ENCODE measurements around the gene PFKFB4. TPM values are rescaled to one million over a fixed set of nuclear protein-coding genes. Genes with fewer than 3 reads are reported as not detected.

The PFKFB4 gene
- total RNA-seq, 1 experiment from 2014 or later = 20.3 TPM

DNA sequence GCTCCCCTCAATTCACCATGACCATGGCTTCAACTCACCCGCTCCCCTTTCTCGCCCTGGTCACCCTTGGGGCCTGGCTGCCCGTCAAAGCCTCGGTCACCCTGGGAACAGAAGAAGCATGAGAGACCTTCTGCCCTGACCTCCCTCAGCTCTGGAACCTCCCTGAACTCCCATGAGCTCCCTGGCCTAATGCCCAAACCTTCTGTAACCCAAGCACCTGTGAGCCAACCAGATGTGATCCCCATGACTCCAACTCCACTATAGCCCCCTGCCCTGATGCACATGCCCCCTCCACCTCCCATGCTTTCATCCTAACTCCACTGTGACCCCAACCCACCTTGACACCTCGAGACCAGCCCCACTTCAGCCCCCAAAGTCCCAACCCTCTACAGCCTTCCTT, 10.5 kb upstream of the PFKFB4 start:
- CTCF ChIA-PET = interaction anchor here (1.0 kb wide), 1 partner anchor 9 kb away, joined by 3 read pairs; no protein-coding TSS in a partner anchor
- H3K27me3 ChIP-seq (ENCODE audit: insufficient read depth, low read length) = no peaks in the 10 kb centered on the region
- DNase-seq (ENCODE audit: low read depth, low spot score) = no peak
- H3K4me3 ChIP-seq (replicated peaks in 1 of 2; ENCODE audit: low read depth in 1 of 2, low read length in 2 of 2) = no peak overlapping the region
- no peaks in the 10 kb centered on the region for H3K9me2 ChIP-seq (ENCODE audit: insufficient read depth)
- intact Hi-C loops (cut with micrococcal nuclease) = no loop called here
- no peaks in the 10 kb centered on the region for H3K9me3 ChIP-seq (ENCODE audit: control insufficient read depth in 1 of 2, insufficient read depth in 1 of 2, low read depth in 1 of 2, low read length in 2 of 2)
- peaks cover 35 to 51% of the 10 kb centered on the region in 2 experiments for H3K4me1 ChIP-seq (ENCODE audit: control insufficient read depth in 1 of 2, insufficient read depth in 2 of 2, low read length in 2 of 2)
- H3K27ac ChIP-seq (ENCODE audit: low read depth, low read length) = no peak overlapping the region; the same call in 1 of the 2 replicates
- H3K4me2 ChIP-seq (ENCODE audit: low read length) = no peak overlapping the region
- RAD21 ChIA-PET (ENCODE audit: low non-redundant PET in 1 of 2, low total read pairs in 2 of 2, uncharacterized antibody in 2 of 2, unreplicated experiment in 2 of 2) = no interaction called here
- H3K9ac ChIP-seq (ENCODE audit: low read length) = no peak overlapping the region
- no peaks in the 10 kb centered on the region for H3K79me2 ChIP-seq (ENCODE audit: insufficient read depth, low read length)
- no TSS peak for BruUV-seq (replicated peaks)
- no peaks in the 10 kb centered on the region for H3K36me3 ChIP-seq (ENCODE audit: control insufficient read depth in 1 of 2, insufficient read depth in 2 of 2, low read length in 2 of 2)
- TF ChIP-seq SRF (IDR thresholded peaks at IDR 0.05; ENCODE audit: low read depth) = no peak
- no peak for TF ChIP-seq EGR1 (IDR thresholded peaks at IDR 0.05; ENCODE audit: low read depth)
- TF ChIP-seq, protein P1, sequence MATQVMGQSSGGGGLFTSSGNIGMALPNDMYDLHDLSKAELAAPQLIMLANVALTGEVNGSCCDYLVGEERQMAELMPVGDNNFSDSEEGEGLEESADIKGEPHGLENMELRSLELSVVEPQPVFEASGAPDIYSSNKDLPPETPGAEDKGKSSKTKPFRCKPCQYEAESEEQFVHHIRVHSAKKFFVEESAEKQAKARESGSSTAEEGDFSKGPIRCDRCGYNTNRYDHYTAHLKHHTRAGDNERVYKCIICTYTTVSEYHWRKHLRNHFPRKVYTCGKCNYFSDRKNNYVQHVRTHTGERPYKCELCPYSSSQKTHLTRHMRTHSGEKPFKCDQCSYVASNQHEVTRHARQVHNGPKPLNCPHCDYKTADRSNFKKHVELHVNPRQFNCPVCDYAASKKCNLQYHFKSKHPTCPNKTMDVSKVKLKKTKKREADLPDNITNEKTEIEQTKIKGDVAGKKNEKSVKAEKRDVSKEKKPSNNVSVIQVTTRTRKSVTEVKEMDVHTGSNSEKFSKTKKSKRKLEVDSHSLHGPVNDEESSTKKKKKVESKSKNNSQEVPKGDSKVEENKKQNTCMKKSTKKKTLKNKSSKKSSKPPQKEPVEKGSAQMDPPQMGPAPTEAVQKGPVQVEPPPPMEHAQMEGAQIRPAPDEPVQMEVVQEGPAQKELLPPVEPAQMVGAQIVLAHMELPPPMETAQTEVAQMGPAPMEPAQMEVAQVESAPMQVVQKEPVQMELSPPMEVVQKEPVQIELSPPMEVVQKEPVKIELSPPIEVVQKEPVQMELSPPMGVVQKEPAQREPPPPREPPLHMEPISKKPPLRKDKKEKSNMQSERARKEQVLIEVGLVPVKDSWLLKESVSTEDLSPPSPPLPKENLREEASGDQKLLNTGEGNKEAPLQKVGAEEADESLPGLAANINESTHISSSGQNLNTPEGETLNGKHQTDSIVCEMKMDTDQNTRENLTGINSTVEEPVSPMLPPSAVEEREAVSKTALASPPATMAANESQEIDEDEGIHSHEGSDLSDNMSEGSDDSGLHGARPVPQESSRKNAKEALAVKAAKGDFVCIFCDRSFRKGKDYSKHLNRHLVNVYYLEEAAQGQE (IDR thresholded peaks at IDR 0.05; ENCODE audit: low read depth) = no peak
- no peak for TF ChIP-seq POLR2AphosphoS5 (IDR thresholded peaks at IDR 0.05; ENCODE audit: low read depth, low read length)
- TF ChIP-seq, protein P2, sequence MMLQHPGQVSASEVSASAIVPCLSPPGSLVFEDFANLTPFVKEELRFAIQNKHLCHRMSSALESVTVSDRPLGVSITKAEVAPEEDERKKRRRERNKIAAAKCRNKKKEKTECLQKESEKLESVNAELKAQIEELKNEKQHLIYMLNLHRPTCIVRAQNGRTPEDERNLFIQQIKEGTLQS (IDR thresholded peaks at IDR 0.05) = no peak
- TF ChIP-seq ZNF274 (IDR thresholded peaks at IDR 0.05; ENCODE audit: low read depth, low read length) = no peak
- H2AFZ ChIP-seq (ENCODE audit: low read depth, low read length, poor library complexity, severe bottlenecking) = no peak overlapping the region
- ATAC-seq = no peak
- POLR2A ChIA-PET = interaction anchor here (0.7 kb wide), 1 partner anchor 100 kb away, joined by 8 read pairs; no protein-coding TSS in a partner anchor
- H4K20me1 ChIP-seq (ENCODE audit: insufficient read depth) = no peaks in the 10 kb centered on the region
